SK-N-SH (cell line): ENCODE data around the gene MEGF6.

Source experiments
- CHD2 ChIP-seq: fragments of 150-350 bp; IDR thresholded peaks from 2 replicates; pipeline ENCODE4 v1.6.1; 2018; ENCODE audit warnings: low read length; ENCODE audit not compliant: partially characterized antibody
- ELF1 ChIP-seq: IDR thresholded peaks from 2 replicates; pipeline ENCODE4 v1.4.0; 2012
- EP300 ChIP-seq, 2 experiments: IDR thresholded peaks; 2 replicates each; pipeline versions ENCODE4 v1.4.0 to v1.6.1; 2012; ENCODE audit warnings: borderline replicate concordance in 1 of 2, low read depth in 1 of 2, low read length in 1 of 2
- POLR2AphosphoS5 ChIP-seq: IDR thresholded peaks from 2 replicates; pipeline ENCODE4 v1.6.1; 2012; ENCODE audit warnings: low read depth, low read length
- RAD21 ChIP-seq: IDR thresholded peaks from 2 replicates; pipeline ENCODE4 v1.6.1; 2012; ENCODE audit warnings: mild to moderate bottlenecking, low read length
- SIN3A ChIP-seq: IDR thresholded peaks from 2 replicates; pipeline ENCODE4 v1.6.1; 2012; ENCODE audit warnings: low read depth, mild to moderate bottlenecking, low read length, moderate library complexity, borderline replicate concordance
- SMC3 ChIP-seq: IDR thresholded peaks from 2 replicates; pipeline ENCODE4 v1.6.1; 2012; ENCODE audit warnings: low read depth, low read length, improper control_type of control experiment
- TF ChIP-seq, protein P1 (sequence below): fragments of 200-600 bp; sonication (generic); IDR thresholded peaks from 2 replicates; pipeline ENCODE4 v1.6.1; 2017; ENCODE audit warnings: antibody characterized with exemption, mild to moderate bottlenecking, moderate library complexity
- TF ChIP-seq, protein P2 (sequence below): fragments of 150-350 bp; IDR thresholded peaks from 2 replicates; pipeline ENCODE4 v1.6.1; 2017; ENCODE audit warnings: antibody characterized with exemption, low read length, low read depth, borderline replicate concordance
- TF ChIP-seq, protein P3 (sequence below): IDR thresholded peaks from 2 replicates; pipeline ENCODE4 v1.6.1; 2012; ENCODE audit warnings: mild to moderate bottlenecking, low read depth, low read length, moderate library complexity
- TF ChIP-seq, protein P4 (sequence below): IDR thresholded peaks from 2 replicates; pipeline ENCODE4 v1.4.0; 2012; ENCODE audit warnings: low read depth, borderline replicate concordance
- TF ChIP-seq, protein P5 (sequence below): IDR thresholded peaks from 2 replicates; pipeline ENCODE4 v1.4.0; 2012; ENCODE audit warnings: low read depth, borderline replicate concordance

DNA sequence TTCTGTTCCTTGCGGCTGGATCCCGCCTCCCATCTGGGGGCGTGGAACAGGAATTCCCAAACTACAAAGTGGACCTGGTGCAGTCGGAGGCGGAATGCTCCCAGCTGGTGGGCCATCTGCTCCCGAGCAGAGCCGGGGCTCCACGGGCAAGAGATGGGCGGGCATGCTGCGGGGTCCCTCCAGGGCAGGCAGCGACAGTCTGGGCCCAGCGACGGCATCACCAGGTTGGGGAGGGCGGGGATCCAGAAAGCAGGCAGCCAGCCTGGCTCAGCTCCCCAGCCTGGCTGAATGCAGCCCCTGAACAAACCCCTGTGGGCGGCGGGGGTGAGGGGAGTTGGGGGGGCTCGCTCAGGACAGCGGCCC lies 3.6 kb downstream of the MEGF6 start:
- TF ChIP-seq EP300 (IDR thresholded peaks at IDR 0.05; ENCODE audit: borderline replicate concordance in 1 of 2, low read depth in 1 of 2, low read length in 1 of 2) (no peak), RAD21 (no peak), SMC3 (no peak), POLR2AphosphoS5 (no peak), SIN3A (no peak), CHD2 (no peak), ELF1 (no peak)
- TF ChIP-seq, protein P1, sequence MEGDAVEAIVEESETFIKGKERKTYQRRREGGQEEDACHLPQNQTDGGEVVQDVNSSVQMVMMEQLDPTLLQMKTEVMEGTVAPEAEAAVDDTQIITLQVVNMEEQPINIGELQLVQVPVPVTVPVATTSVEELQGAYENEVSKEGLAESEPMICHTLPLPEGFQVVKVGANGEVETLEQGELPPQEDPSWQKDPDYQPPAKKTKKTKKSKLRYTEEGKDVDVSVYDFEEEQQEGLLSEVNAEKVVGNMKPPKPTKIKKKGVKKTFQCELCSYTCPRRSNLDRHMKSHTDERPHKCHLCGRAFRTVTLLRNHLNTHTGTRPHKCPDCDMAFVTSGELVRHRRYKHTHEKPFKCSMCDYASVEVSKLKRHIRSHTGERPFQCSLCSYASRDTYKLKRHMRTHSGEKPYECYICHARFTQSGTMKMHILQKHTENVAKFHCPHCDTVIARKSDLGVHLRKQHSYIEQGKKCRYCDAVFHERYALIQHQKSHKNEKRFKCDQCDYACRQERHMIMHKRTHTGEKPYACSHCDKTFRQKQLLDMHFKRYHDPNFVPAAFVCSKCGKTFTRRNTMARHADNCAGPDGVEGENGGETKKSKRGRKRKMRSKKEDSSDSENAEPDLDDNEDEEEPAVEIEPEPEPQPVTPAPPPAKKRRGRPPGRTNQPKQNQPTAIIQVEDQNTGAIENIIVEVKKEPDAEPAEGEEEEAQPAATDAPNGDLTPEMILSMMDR = no peak
- TF ChIP-seq, protein P2, sequence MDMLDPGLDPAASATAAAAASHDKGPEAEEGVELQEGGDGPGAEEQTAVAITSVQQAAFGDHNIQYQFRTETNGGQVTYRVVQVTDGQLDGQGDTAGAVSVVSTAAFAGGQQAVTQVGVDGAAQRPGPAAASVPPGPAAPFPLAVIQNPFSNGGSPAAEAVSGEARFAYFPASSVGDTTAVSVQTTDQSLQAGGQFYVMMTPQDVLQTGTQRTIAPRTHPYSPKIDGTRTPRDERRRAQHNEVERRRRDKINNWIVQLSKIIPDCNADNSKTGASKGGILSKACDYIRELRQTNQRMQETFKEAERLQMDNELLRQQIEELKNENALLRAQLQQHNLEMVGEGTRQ = no peak
- TF ChIP-seq, protein P3, sequence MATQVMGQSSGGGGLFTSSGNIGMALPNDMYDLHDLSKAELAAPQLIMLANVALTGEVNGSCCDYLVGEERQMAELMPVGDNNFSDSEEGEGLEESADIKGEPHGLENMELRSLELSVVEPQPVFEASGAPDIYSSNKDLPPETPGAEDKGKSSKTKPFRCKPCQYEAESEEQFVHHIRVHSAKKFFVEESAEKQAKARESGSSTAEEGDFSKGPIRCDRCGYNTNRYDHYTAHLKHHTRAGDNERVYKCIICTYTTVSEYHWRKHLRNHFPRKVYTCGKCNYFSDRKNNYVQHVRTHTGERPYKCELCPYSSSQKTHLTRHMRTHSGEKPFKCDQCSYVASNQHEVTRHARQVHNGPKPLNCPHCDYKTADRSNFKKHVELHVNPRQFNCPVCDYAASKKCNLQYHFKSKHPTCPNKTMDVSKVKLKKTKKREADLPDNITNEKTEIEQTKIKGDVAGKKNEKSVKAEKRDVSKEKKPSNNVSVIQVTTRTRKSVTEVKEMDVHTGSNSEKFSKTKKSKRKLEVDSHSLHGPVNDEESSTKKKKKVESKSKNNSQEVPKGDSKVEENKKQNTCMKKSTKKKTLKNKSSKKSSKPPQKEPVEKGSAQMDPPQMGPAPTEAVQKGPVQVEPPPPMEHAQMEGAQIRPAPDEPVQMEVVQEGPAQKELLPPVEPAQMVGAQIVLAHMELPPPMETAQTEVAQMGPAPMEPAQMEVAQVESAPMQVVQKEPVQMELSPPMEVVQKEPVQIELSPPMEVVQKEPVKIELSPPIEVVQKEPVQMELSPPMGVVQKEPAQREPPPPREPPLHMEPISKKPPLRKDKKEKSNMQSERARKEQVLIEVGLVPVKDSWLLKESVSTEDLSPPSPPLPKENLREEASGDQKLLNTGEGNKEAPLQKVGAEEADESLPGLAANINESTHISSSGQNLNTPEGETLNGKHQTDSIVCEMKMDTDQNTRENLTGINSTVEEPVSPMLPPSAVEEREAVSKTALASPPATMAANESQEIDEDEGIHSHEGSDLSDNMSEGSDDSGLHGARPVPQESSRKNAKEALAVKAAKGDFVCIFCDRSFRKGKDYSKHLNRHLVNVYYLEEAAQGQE = no peak
- TF ChIP-seq, protein P4, sequence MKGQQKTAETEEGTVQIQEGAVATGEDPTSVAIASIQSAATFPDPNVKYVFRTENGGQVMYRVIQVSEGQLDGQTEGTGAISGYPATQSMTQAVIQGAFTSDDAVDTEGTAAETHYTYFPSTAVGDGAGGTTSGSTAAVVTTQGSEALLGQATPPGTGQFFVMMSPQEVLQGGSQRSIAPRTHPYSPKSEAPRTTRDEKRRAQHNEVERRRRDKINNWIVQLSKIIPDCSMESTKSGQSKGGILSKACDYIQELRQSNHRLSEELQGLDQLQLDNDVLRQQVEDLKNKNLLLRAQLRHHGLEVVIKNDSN = no peak
- TF ChIP-seq, protein P5, sequence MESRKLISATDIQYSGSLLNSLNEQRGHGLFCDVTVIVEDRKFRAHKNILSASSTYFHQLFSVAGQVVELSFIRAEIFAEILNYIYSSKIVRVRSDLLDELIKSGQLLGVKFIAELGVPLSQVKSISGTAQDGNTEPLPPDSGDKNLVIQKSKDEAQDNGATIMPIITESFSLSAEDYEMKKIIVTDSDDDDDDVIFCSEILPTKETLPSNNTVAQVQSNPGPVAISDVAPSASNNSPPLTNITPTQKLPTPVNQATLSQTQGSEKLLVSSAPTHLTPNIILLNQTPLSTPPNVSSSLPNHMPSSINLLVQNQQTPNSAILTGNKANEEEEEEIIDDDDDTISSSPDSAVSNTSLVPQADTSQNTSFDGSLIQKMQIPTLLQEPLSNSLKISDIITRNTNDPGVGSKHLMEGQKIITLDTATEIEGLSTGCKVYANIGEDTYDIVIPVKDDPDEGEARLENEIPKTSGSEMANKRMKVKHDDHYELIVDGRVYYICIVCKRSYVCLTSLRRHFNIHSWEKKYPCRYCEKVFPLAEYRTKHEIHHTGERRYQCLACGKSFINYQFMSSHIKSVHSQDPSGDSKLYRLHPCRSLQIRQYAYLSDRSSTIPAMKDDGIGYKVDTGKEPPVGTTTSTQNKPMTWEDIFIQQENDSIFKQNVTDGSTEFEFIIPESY = no peak
